HG03280 (cell line): ENCODE measurements around the gene PNPLA3.
A peak's percentile ranks its signal among the peaks of the same experiment; 100 is the strongest.

Experiments
- ATAC-seq: cut with Tn5 transposase; IDR thresholded peaks from one replicate; pipeline ENCODE4 v1.9.1; 2021; ENCODE audit warnings: mild to moderate bottlenecking, moderate library complexity; ENCODE audit not compliant: unreplicated experiment

Gene PNPLA3

GRCh38 chr22:43991316-43992020 lies 67.9 kb downstream of the PNPLA3 start:
- no peak for ATAC-seq

DNA sequence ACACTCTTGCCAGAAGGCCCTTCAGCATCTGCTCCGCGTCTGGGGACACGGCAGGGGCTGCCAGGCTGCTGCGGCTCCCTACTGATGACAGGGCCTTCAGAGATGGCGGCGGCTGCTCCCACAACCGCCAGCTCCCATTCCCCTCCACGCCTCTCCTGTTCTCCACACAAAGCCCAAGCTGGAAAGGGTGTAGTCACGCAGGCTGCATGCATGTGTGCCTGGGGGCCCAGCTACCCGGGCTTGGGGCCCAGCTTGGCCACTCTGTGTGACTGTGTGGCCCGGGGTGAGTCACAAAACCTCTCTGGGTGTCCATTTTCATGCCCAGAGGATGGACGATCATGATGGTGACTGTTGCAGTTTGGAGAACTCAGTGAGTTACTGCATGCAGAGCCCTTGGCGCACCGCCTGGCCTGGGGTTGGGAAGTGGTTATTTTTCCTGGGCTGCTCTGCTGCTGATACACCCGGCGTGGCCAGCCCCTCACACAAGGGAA lies 68.8 kb downstream of the PNPLA3 start:
- no peak for ATAC-seq

DNA sequence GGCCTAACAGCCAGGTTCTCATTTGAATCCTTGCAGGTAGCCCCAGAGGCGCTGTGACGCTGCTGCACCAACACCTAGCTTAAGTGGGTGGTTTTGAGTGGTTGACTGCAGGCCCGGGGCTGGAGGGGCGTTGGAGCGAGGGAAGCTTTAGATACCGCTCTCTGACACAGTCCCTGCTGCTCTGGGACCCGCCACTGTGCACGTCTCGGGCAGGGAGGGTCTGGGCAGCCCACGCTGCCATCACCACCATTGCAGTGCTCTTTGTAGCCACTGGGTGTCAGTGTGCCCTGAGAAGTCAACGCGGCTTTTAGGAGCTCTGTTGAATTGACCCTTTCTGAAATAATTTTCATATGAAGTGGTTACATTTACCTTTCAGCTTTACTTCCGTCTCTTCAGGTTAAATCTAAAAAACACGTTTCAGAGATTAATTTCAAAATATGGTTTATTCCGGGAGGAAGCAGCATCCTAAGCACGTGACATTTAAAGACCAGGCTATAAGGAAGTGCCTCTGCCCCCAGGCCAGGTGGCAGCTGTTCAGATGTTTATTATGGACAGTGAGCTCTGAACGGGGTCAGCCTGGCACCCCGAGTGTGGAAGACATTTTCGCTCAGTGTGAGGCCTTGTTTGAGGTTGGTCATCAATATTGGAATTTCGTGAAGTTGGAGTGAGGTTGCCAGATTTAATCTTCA lies 69.6 kb downstream of the PNPLA3 start:
- no peak for ATAC-seq

DNA sequence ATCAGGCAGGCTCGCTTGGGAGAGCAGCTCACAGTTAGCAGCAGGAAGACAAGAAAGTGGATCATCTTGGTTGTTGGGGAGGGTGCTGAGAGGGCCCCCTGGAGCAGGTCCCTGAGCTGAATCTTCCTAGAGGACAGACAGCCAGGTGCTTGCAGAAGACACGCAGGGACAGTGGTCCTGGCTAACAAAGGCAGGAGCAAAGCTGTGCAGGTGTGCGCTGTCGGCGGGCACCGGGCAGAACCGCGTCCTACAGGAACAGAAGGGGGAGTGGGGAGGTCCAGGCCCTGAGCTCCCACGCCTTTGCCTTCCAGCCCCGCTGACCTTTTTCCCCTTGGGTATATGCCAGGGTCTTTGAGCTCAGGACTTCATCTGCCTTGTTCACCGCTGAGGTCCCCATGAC lies 70.4 kb downstream of the PNPLA3 start:
- no peak for ATAC-seq

DNA sequence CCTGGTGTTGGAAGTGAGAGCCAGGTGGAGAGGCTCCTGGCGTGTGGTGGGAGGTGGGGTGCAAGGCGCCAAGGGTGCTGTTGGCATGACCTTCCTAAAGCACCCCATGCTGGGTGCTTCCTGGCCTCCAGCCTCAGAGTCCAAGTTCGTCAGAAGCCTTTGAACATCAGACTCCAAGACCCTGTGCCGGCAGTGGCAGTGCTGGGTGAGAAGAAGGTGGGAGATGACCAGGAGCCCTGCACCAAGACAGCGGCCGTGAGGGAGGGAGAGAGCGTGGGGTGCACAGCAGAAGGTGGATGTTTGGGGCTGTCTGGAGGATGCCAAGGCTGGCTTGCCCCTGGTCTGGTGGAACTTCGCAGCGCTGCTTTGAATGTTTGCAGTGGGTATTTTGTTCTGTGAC lies 70.8 kb downstream of the PNPLA3 start:
- no peak for ATAC-seq

- ATAC-seq, result no peak
Measured at GRCh38 chr22:43995057-43995685, 71.6 kb downstream of the PNPLA3 start.

GRCh38 chr22:43995798-43996169 lies 72.2 kb downstream of the PNPLA3 start:
- no peak for ATAC-seq

- peak; percentile 71 for ATAC-seq
Measured at GRCh38 chr22:43996170-43996980, 72.8 kb downstream of the PNPLA3 start.

DNA sequence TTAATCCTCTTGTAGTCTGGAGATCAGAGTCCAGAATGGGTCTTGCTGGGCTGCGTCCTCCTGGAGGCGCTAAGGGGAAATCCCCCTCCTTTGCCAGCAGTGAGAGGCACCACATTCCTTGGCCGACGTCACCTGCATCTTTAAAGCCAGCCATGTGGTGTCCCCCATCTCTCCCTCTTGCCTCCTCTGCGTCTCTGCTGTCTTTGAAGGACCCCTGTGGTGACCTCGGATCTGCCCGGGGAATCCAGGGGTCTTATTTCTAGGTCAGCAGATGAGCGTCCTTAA lies 73.3 kb downstream of the PNPLA3 start:
- no peak for ATAC-seq
